ENCODE results near the gene NPPC.

GRCh38 chr2:231965102-231965501 lies 38.9 kb upstream of the NPPC start:
- TF ChIP-seq CTCF (IDR thresholded peaks at IDR 0.05) (no peak), POLR2A (IDR thresholded peaks at IDR 0.05) (no peak), POLR2AphosphoS5 (IDR thresholded peaks at IDR 0.05) (no peak)
